ENCODE measurements around the gene COL8A1. TPM values are rescaled to one million over a fixed set of nuclear protein-coding genes. Genes with fewer than 3 reads are reported as not detected.

The COL8A1 gene
- total RNA-seq, 8 experiments from 2014 or later: 0.05 to 156 (median 2.5) TPM

- WGBS, 10 experiments: 40 to 100% (median 92%) methylated on average over 1 to 3 of the region's 3 CpGs; no CpG with 5 or more reads in 2 of the 10 experiments
- no peak for ATAC-seq (replicated peaks in 6 of 8)
- Histone ChIP-seq H3K4me1 (replicated peaks in 1 of 2) (peaks cover 0 to 7% of the 10 kb centered on the region in 2 donors), H3K4me3 (no peak overlapping the region), H3K27ac (no peak overlapping the region)
- in situ Hi-C loops (cut with MboI; ENCODE audit: low pct_unique_long_range_greater_than_20kb in 2 of 9, low sequenced_read_pairs in 9 of 9, unreplicated experiment in 9 of 9): no loop called here
These were observed 6.4 kb downstream of the COL8A1 start for GRCh38 chr3:99644746-99645145.

GRCh38 chr3:99645277-99646106 is 7.1 kb downstream of the COL8A1 start:
- Histone ChIP-seq H3K27ac (no peak overlapping the region), H3K4me3 (no peak overlapping the region), H3K4me1 (replicated peaks in 1 of 2) (peaks cover 0 to 7% of the 10 kb centered on the region in 2 donors)
- 53 to 93% (median 78%) methylated on average over 1 to 5 of the region's 5 CpGs for WGBS, 10 experiments
- in situ Hi-C loops (cut with MboI; ENCODE audit: low pct_unique_long_range_greater_than_20kb in 2 of 9, low sequenced_read_pairs in 9 of 9, unreplicated experiment in 9 of 9): no loop called here
- ATAC-seq (replicated peaks in 6 of 8): peak in 4 of 8 experiments; percentile 29 to 55 (median 48)

- ATAC-seq (replicated peaks in 6 of 8): no peak
- Histone ChIP-seq H3K27ac (no peak overlapping the region), H3K4me3 (no peak overlapping the region), H3K4me1 (replicated peaks in 1 of 2) (peaks cover 0 to 7% of the 10 kb centered on the region in 2 donors)
- WGBS, 10 experiments: 77 to 100% (median 92%) methylated on average over 1 of the region's 1 CpG; no CpG with 5 or more reads in 5 of the 10 experiments
- in situ Hi-C loops (cut with MboI; ENCODE audit: low pct_unique_long_range_greater_than_20kb in 2 of 9, low sequenced_read_pairs in 9 of 9, unreplicated experiment in 9 of 9): no loop called here
These were observed 7.7 kb downstream of the COL8A1 start for GRCh38 chr3:99646107-99646435.

- in situ Hi-C loops (cut with MboI; ENCODE audit: low pct_unique_long_range_greater_than_20kb in 2 of 9, low sequenced_read_pairs in 9 of 9, unreplicated experiment in 9 of 9): no loop called here
- H3K27ac ChIP-seq: no peak overlapping the region
- H3K4me1 ChIP-seq (replicated peaks in 1 of 2): peaks cover 0 to 7% of the 10 kb centered on the region in 2 donors
- ATAC-seq (replicated peaks in 6 of 8): no peak
- WGBS, 10 experiments: 80 to 100% (median 88%) methylated on average over 1 to 3 of the region's 3 CpGs
- H3K4me3 ChIP-seq: no peak overlapping the region
These were observed 8.7 kb downstream of the COL8A1 start for GRCh38 chr3:99647081-99647480.

GRCh38 chr3:99648101-99648500 is 9.7 kb downstream of the COL8A1 start:
- Histone ChIP-seq H3K4me3 (no peak overlapping the region), H3K4me1 (replicated peaks in 1 of 2) (peaks cover 0 to 7% of the 10 kb centered on the region in 2 donors), H3K27ac (no peak overlapping the region)
- WGBS, 10 experiments: 5 to 100% (median 80%) methylated on average over 1 to 5 of the region's 5 CpGs
- ATAC-seq (replicated peaks in 6 of 8): peak in 3 of 8 experiments; percentile 38 to 63 (median 57)
- in situ Hi-C loops (cut with MboI; ENCODE audit: low pct_unique_long_range_greater_than_20kb in 2 of 9, low sequenced_read_pairs in 9 of 9, unreplicated experiment in 9 of 9): no loop called here

- 0 to 100% (median 90%) methylated on average over 2 to 4 of the region's 4 CpGs for whole genome bisulfite sequencing, 10 experiments
- in situ Hi-C loops (cut with MboI; ENCODE audit: low pct_unique_long_range_greater_than_20kb in 2 of 9, low sequenced_read_pairs in 9 of 9, unreplicated experiment in 9 of 9): no loop called here
- ATAC-seq (replicated peaks in 6 of 8): no peak
- H3K27ac ChIP-seq: no peak overlapping the region
- H3K4me1 ChIP-seq (replicated peaks in 1 of 2): peaks cover 0 to 7% of the 10 kb centered on the region in 2 donors
- H3K4me3 ChIP-seq: no peak overlapping the region
These were observed 10.1 kb downstream of the COL8A1 start for GRCh38 chr3:99648516-99648915.

- peak in 7 of 8 experiments; percentile 36 to 93 (median 80) for ATAC-seq (replicated peaks in 6 of 8)
- no peak overlapping the region for H3K27ac ChIP-seq
- WGBS, 10 experiments: 0 to 60% (median 13%) methylated on average over 1 to 3 of the region's 3 CpGs; no CpG with 5 or more reads in 2 of the 10 experiments
- no peak overlapping the region for H3K4me3 ChIP-seq
- no peaks in the 10 kb centered on the region for H3K4me1 ChIP-seq (replicated peaks in 1 of 2)
- in situ Hi-C loops (cut with MboI; ENCODE audit: low pct_unique_long_range_greater_than_20kb in 2 of 9, low sequenced_read_pairs in 9 of 9, unreplicated experiment in 9 of 9): no loop called here
These were observed 13.1 kb downstream of the COL8A1 start for GRCh38 chr3:99651531-99651930.

GRCh38 chr3:99656624-99657023 is 18.2 kb downstream of the COL8A1 start:
- in situ Hi-C loops (cut with MboI; ENCODE audit: low pct_unique_long_range_greater_than_20kb in 2 of 9, low sequenced_read_pairs in 9 of 9, unreplicated experiment in 9 of 9): no loop called here
- WGBS, 10 experiments: 0 to 56% (median 20%) methylated on average over 1 to 3 of the region's 3 CpGs; no CpG with 5 or more reads in 1 of the 10 experiments
- ATAC-seq (replicated peaks in 6 of 8): peak in 3 of 8 experiments; percentile 21 to 62 (median 62)
- no peak overlapping the region for H3K27ac ChIP-seq
- peaks cover 2 to 5% of the 10 kb centered on the region in 2 donors for H3K4me1 ChIP-seq (replicated peaks in 1 of 2)
- H3K4me3 ChIP-seq: no peak overlapping the region

- peak in 2 of 8 experiments; percentile 15 to 60 for ATAC-seq (replicated peaks in 6 of 8)
- no peak overlapping the region for H3K4me3 ChIP-seq
- in situ Hi-C loops (cut with MboI; ENCODE audit: low pct_unique_long_range_greater_than_20kb in 2 of 9, low sequenced_read_pairs in 9 of 9, unreplicated experiment in 9 of 9): no loop called here
- WGBS, 10 experiments: 37 to 100% (median 67%) methylated on average over 1 to 2 of the region's 2 CpGs; no CpG with 5 or more reads in 3 of the 10 experiments
- peaks cover 2 to 5% of the 10 kb centered on the region in 2 donors for H3K4me1 ChIP-seq (replicated peaks in 1 of 2)
- no peak overlapping the region for H3K27ac ChIP-seq
These were observed 19.9 kb downstream of the COL8A1 start for GRCh38 chr3:99658274-99658673.

GRCh38 chr3:99659032-99659431 is 20.6 kb downstream of the COL8A1 start:
- ATAC-seq (replicated peaks in 6 of 8): peak in 5 of 8 experiments; percentile 6 to 92 (median 81)
- Histone ChIP-seq H3K4me1 (replicated peaks in 1 of 2) (peaks cover 2 to 5% of the 10 kb centered on the region in 2 donors), H3K4me3 (no peak overlapping the region), H3K27ac (no peak overlapping the region)
- in situ Hi-C loops (cut with MboI; ENCODE audit: low pct_unique_long_range_greater_than_20kb in 2 of 9, low sequenced_read_pairs in 9 of 9, unreplicated experiment in 9 of 9): no loop called here
- WGBS, 10 experiments: 0 to 98% (median 73%) methylated on average over 2 to 6 of the region's 6 CpGs; no CpG with 5 or more reads in 3 of the 10 experiments

GRCh38 chr3:99659951-99660350 is 21.6 kb downstream of the COL8A1 start:
- peaks cover 2 to 5% of the 10 kb centered on the region in 2 donors for H3K4me1 ChIP-seq (replicated peaks in 1 of 2)
- in situ Hi-C loops (cut with MboI; ENCODE audit: low pct_unique_long_range_greater_than_20kb in 2 of 9, low sequenced_read_pairs in 9 of 9, unreplicated experiment in 9 of 9): no loop called here
- H3K4me3 ChIP-seq: no peak overlapping the region
- 10 to 100% (median 81%) methylated on average over 2 to 4 of the region's 4 CpGs; no CpG with 5 or more reads in 1 of the 10 experiments for WGBS, 10 experiments
- ATAC-seq (replicated peaks in 6 of 8): peak in 1 of 8 experiments; percentile 54
- no peak overlapping the region for H3K27ac ChIP-seq

- 65 to 96% (median 76%) methylated on average over 5 to 10 of the region's 10 CpGs; no CpG with 5 or more reads in 1 of the 10 experiments for WGBS, 10 experiments
- no peak for ATAC-seq (replicated peaks in 6 of 8)
- no peak overlapping the region for H3K4me3 ChIP-seq
- H3K27ac ChIP-seq: no peak overlapping the region
- in situ Hi-C loops (cut with MboI; ENCODE audit: low pct_unique_long_range_greater_than_20kb in 2 of 9, low sequenced_read_pairs in 9 of 9, unreplicated experiment in 9 of 9): no loop called here
- H3K4me1 ChIP-seq (replicated peaks in 1 of 2): no peaks in the 10 kb centered on the region
These were observed 24.6 kb downstream of the COL8A1 start for GRCh38 chr3:99662838-99663570.

- peak in 3 of 8 experiments; percentile 52 to 93 (median 81) for ATAC-seq (replicated peaks in 6 of 8)
- in situ Hi-C loops (cut with MboI; ENCODE audit: low pct_unique_long_range_greater_than_20kb in 2 of 9, low sequenced_read_pairs in 9 of 9, unreplicated experiment in 9 of 9): no loop called here
- H3K4me1 ChIP-seq (replicated peaks in 1 of 2): no peaks in the 10 kb centered on the region
- H3K27ac ChIP-seq: no peak overlapping the region
- H3K4me3 ChIP-seq: no peak overlapping the region
- WGBS, 10 experiments: 0 to 80% (median 20%) methylated on average over 1 of the region's 1 CpG; no CpG with 5 or more reads in 4 of the 10 experiments
These were observed 25.6 kb downstream of the COL8A1 start for GRCh38 chr3:99663977-99664376.

All from motor neuron (in vitro differentiated cells).